Activated CD8-positive, alpha-beta memory T cell treated with anti-CD3 and anti-CD28 coated beads, Interleukin-2, amount 50 U/mL, for 1 hour (primary cell): ENCODE measurements around the gene PDE6D.

Source experiments
- DNase-seq: peaks from one replicate; pipeline ENCODE4 v3.0.0-alpha.2; 2020; ENCODE audit errors: extremely low read depth

PDE6D gene

GRCh38 chr2:231780909-231781797, at the start of gene PDE6D:
PDE6D (minus strand) TSS chr2:231781282; CDS start chr2:231781114, 168 bp downstream.
- peak; percentile 84 for DNase-seq

DNA sequence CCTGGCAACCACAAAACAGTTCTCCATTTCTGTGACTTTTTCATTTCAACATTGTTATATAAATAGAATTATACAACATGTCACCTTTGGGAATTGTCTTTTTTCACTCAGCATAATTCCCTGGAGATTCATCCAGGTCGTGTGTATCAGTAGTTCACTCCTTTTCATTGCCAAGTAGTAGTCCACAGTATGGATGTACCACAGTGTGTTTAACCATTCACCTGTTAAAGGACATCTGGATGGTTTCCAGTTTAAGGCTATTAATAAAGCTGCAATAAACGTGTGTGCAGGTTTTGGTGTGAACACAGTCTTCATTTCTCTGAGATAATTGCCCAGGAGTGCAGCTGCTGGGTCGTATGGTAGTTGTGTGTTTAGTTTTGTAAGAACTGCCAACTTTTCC, 40.8 kb upstream of the PDE6D start:
- DNase-seq: no peak

- no peak for DNase-seq
Observed at GRCh38 chr2:231820786-231821303, 39.8 kb upstream of the PDE6D start.

GRCh38 chr2:231819447-231820042, 38.5 kb upstream of the PDE6D start:
- no peak for DNase-seq

DNA sequence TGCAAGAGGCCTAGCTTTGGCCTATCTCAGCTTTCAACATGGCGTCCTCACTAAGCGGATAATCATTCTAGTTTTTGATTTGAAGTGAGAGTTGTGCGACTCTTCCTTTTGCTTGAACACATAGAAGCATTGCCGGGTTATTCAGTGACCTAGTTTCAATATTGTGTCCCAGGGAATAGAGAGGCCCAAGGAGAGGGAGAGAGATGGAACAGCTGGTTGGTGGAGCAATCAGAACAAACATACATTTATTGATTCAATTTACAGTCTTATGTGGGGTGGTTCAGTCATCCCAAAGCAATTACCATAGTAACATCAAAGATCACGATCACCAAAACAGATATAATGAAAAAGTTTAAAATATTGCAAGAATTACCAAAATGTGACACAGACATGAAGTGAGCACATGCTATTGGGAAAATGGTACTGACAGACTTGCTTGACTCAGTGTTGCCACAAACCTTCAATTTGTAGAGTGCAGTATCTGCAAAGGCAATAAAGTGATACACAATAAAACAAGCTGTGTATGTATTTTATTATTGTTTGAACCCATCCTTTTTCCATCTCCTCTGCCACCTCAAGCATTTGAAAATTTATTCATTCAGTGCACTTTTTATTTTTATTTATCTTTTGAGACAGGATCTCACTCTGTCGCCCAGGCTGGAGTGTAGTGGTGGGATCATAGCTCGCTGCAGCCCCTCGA, 35.4 kb upstream of the PDE6D start:
- no peak for DNase-seq

- DNase-seq: no peak
Observed at GRCh38 chr2:231810905-231811304, 29.8 kb upstream of the PDE6D start.

GRCh38 chr2:231807020-231807419, 25.9 kb upstream of the PDE6D start:
- DNase-seq: no peak

DNA sequence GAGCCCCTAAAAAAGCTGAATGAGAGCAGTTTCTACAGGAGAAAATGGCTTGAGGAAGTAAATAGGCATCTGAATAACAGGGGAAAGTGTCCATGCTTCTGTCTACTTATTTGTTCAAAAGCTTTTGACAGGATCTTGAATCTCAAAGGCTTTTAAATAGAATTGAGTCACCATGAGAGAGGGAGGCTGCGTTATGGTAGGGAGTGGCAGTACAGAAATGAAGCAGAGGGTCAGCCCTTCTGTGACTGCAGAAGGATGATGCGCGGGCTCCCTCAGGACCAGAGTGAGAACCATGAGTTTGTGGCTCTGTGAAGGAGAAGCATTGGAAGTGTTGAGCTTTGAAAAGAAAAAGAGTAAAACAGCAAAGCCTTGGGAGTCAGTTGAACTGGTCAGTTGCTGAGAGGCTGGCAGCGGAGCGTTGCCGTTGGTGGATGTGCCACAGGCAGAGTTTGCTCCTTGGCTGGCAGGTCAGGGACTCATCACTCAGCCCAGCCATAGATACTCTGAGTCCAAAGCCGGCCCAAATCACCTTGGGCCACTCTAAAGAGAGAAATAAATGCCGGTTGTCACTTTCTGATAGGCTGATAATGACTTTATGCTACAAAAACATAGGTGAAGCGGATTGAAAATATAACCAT, 22.5 kb upstream of the PDE6D start:
- no peak for DNase-seq

- DNase-seq: no peak
Observed at GRCh38 chr2:231800493-231801091, 19.5 kb upstream of the PDE6D start.

- DNase-seq: no peak
Observed at GRCh38 chr2:231795525-231796327, 14.6 kb upstream of the PDE6D start.

- DNase-seq: no peak
Observed at GRCh38 chr2:231794383-231794782, 13.3 kb upstream of the PDE6D start.

DNA sequence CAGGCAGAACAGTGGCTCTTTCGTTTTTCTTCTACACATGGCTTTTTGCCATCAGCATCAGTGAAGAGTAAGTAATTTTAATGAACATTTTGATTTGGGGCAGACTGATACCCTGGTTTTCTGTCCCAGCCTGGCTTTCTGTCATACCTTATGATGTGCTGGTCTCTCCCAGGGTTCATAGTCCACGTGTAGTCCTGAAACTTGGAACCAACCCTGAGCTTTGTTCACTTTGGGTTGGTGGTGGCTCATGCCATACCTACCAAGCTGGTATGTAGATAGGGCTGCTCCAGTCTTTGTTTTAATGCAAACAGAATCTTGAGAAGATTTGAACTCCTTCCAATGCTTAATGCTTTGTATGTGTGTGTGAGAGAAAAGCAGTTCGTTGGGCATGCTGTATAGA, 10.0 kb upstream of the PDE6D start:
- no peak for DNase-seq

DNA sequence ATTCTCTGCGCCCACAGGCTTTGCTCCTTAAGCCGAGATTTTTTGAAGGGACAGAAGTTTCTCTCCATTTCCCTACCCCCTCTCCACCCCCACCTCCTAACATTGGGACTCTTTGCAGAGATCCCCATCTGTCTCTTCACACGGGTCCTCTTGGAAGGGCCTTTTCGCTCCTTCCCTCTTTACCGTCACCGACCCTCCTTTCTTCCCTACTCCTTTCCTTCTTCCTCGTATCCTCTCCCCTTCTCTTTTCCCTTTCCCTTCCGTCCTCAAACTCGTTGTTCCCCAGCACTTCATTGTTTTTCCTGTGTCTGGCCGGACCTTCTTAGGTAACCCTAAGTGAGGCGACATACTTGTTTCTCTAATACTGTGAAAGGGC, 5.8 kb upstream of the PDE6D start:
- DNase-seq: no peak

DNA sequence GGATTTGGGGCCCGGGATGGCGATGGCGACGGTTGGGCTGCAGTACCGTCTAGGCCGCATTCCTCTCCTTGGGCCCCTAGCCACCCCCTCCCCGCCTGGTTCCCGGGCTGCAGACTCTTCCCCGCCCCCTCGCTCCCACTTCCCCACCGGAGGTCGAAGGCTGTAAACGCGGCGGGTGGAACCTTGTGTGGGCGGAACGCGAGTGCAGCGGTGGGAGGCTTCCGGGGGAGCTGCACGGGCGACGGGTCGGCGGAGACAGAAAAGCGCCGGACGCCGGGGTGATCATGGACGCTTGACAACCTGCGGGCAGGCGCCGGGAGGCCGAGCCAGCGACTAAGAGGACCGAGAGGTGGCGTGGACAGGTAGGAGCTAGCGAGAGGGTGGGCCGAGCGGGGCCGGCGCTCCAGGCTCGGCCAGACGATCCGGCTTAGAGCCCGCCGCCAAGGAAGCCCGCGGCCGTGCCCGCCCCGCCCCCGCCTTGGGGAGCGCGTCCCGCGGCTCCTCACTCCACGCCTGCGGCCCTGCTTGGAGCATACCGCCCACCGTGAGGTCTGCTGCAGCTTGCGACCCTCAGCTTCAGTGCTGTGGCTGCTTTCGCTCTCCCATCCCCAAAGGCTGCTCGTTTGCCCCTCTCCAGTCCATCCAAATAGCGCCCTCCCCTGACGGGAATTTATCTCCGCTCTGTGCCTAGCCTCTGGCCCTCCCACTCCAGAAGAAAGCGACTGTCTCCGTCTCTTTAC, 5.3 kb upstream of the PDE6D start, which contains the start of gene COPS7B:
Gene COPS7B, plus strand, starts transcription at position 269 of the 740 bp plus-strand sequence. CDS start 2,126 bp downstream, outside the sequence.
- DNase-seq: peak; percentile 37

DNA sequence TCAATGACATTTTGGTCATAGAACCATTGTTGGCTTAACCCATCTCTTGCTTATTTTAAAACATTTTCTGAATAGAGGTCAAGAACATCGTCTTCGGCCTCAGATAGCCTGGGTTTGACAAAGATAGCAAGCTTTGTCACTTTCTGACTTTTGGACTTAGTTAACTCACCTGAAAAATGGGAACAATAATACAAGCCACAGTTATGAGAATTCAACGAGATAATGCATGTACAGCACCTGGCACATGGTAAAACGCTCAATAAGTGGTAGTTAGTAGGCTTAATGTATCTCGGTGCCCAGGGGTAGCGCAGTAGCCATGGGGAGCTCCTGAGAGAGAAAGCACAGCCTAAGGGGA, 4.7 kb upstream of the PDE6D start:
- DNase-seq: no peak

DNA sequence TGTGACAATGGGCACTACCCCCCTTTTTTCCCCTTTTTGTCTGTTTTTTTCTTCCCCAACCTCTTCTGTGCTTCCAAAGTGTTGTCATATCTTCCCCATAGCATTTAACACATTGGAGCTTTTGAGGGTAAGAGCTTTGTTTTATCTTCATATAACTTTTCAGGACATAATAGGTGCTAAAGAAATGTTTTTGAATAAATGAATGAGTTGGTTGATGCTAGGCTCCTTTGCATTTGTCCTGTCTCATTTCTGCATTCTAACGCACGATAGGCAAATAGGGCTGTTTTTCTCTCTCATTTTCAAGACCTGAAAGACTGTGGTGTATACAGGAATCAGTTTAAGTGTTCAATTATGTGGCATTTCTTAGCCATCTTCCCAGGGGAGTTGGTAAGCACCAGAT, 4.3 kb upstream of the PDE6D start:
- DNase-seq: no peak

- no peak for DNase-seq
Observed at GRCh38 chr2:231781798-231782726, 980 bp upstream of the PDE6D start.

DNA sequence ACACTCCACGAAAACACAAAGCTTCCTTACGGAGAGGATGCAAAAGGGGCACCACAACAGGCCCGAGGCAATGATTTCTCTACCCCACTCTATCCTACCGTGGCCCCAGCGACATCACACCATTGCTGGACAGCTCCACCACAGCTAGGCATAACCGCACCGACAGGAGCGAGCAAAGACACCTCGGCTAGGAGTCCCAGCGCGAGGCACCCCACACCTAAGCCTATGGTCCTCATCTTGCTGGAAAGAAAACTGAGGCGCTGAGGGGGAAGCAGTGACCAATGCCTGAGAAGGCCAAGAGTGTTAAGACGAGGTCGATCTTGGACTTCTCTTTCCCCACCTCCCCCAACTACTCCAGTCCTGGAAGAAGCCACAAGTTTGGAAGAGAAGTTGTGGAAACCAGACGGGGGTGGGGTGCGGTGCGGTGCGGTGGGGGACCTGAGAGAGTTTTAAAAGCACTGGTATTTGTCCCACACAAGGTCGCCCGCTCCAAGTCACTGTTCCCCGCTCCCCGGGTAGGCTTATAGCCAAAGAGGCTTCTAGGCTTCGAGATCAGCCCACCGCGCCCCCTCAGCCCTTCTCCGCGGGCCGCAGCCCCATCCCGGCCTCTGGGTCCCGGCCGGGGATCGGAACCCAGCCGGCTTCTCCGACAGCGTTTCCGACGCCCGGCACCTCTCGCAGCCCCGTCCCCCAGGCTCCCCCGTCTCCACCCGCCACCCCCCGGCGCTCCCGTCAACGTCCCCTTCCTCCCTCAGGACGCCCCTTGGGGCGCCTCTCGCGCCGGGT, 766 bp downstream of the PDE6D start:
- DNase-seq: no peak
